ENCODE data around the gene NAGLU.
"Not testable (repeated sequence)": the region's sequence is repeated elsewhere in the genome, so short reads cannot be mapped to it uniquely, and the experiment has no call there.

Gene NAGLU

DNA sequence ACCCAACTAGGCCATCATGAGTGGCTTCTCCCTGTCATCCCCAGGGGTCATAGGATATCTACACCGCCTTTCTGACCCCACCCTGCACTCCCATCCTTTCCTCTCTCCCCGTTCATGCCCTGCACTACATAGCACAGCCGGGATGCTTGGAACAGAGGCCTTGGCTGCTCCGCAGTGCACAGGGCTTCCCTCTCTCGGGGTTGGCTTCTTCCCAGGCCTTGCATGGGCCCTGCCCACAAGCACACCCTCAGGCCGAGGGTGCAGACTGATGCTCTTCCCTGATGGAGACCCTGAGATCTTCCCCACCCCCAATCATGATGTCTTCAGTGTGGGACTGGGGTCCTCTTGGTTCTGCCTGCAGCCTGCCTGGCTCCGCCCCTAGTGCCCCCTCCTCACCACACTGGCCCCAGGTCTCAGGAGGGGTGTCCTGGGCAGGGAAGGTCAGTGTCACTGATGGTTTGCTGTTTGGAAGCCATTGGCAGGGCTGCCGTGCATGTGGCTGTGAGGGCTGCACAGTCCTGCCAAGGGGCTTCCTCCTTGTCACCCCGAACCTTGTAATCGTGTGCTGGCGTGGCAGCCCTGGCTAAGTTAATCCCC, 14.3 kb upstream of the NAGLU start:
- DNase-seq, result no peak

DNA sequence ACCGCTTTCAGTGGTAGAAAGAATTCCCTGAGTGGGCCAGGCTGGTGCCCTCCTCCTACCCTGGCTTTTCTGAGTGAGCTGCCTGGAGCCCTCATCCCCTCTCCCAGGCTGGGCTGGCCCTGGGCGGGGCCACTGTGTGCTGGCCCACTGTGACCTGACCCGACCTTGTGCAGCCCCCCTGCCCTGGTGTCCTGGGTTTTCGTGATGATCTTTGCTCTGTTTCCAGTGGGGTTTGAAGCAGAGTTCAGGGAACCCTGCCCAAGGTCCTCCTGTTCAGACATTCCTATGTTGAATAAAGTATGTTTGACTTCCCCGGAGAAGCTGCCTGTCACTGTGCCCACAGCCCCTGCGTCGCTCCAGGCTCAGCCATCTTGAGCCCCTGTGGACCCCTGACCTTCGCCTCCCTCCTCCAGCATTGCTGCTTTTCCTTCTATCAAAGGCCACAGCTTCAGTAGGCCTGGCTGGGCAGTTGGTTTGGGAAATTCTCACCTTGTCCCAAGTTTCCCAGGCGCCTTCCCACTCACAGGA, 13.7 kb upstream of the NAGLU start:
- no peak for DNase-seq

DNA sequence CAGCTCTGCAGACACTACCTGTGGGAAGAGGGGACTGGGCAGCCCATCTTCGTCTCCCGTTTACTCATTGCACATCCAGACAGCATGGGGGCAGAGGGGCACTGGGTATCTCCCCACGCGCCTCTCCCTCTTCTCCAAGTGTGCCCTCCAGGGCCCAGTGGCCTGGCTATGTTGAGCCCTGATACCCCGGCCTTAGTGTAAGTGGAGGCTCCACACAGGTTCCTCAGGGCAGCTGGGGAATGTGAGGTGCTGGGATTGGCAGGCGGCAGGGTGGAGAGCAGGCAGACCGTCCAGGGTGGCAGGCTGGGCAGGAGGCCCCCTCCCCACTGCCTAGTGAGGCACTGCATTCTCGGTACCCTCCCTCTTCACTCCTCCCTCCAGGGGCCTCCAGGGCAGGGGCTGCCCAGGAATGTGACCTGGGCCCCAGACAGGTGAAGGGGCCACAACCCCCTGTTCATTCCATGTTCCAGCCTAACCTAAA, 13.2 kb upstream of the NAGLU start:
- no peak for DNase-seq

DNA sequence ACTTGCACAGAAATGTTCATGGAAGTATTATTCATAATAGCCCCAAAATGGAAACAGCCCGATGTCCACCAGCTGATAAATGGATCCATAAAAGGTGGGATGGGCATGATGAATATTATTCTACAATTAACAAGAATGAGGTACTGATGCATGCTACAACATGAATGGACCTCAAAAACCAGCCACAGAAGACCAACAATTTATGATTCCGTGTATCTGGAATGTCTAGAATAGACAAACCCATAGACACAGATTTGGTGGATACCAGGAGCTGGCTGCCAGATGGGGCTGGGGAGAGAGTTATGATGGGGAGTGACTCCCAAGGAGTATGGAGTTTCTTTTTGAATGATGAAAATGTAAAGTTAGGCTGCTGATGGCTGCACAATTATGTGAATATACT, 10.8 kb upstream of the NAGLU start:
- DNase-seq, result no peak

DNA sequence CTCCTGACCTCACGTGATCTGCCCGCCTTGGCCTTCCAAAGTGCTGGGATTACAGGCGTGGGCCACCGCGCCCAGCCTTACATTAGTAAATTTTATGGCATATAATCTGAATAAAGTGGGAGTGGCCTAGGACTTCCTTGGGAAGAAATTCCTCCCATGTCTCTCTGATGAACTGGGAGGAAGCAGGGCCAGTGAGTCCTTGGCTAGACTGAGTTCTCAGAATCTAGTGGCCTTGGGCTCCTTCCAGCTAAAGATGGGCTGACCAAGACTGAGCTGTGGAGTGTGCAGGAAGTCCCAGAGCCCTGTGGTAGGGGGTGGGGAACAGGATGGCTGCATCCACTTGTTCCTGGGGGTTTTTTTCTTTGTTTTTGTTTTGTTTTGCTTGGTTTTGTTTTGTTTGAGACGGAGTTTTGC, 10.0 kb upstream of the NAGLU start:
- no peak for DNase-seq

DNA sequence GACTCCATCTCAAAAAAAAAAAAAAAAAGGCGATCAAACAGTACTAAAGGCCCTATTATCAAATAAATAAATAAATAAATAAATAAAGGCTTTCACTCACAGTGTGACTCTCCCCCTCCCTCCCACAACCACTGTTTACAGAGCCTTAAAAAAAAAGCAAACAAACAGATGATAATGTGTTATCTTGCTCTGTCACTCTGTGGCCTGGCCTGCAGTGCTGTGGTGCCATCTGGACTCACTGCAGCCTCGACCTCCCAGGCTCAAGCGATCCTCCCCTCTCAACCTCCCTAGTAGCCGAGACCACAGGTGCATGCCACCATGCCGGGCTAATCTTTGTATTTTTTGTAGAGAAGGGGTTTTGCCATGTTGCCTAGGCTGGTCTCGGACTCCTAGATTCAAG, 8.1 kb upstream of the NAGLU start:
- no peak for DNase-seq

DNA sequence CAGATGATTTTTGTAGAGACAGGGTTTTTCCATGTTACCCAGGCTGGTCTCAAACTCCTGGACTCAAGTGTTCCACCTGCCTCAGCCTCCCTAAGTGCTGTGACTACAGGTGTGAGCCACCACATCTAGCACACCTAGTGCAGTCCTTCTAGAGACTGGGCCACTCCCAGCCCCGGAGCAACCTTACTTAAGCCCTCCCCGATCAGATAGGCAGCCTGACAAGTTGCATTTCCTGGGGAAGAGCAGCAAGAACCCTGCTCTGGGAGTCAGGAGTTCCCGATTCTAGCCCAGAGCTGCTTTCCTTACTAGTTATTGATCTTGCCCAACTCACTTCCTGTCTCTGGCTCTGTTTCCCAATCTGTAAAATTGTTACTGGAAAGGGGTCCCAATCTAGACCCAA, 7.0 kb upstream of the NAGLU start:
- no peak for DNase-seq

DNA sequence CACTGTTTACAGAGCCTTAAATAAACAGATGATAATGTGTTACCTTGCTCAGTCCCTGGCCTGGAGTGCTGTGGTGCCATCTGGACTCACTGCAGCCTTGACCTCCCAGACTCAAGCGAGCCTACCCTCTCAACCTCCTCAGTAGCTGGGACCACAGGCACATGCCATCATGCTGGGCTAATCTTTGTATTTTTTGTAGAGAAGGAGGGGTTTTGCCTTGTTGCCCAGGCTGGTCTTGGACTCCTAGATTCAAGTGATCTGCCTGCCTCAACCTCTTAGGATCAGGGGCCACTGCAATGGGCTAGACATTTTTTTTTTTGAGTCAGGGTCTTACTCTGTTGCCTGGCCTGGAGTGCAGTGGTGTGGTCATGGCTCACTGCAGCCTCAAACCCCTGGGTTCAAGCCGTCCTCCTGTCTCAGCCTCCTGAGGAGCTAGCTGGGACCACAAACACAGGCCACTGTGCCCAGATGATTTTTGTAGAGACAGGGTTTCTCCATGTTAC, 5.0 kb upstream of the NAGLU start:
- no peak for DNase-seq

DNA sequence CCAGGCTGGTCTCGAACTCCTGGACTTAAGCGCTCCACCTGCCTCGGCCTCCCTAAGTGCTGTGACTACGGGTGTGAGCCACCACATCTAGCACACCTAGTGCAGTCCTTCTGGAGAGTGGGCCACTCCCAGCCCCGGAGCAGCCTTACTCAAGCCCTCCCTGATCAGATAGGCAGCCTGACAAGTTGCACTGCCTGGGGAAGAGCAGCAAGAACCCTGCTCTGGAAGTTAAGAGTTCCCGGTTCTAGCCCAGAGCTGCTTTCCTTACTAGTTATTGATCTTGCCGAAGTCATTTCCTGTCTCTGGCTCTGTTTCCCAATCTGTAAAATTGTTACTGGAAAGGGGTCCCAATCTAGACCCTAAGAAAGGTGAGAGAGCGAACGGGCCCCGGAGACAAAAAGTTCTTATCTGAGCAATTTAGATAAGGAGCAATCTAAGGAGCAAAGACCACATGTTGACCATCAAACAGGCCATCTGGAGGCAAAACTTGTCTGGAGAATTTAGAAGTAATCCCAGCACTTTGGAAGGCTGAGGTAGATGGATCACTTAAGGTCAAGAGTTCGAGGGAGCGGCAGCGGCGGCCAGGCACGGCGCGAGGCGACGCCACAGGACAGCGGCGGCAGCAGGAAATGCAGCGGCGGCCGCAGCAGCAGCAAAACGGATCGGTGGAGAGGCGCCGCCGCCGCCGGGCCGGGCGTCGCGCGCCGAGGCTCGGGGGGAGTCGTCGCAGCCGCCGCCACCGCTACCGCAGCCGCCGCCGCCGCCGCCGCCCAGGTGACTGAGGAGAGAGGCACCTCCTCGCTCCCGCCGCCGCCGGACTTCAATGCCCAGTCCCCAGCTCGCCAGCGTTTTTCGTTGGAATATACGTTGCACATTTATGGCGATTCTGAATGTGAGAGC, 4.3 kb upstream of the NAGLU start:
- peak; percentile 57 for DNase-seq

DNA sequence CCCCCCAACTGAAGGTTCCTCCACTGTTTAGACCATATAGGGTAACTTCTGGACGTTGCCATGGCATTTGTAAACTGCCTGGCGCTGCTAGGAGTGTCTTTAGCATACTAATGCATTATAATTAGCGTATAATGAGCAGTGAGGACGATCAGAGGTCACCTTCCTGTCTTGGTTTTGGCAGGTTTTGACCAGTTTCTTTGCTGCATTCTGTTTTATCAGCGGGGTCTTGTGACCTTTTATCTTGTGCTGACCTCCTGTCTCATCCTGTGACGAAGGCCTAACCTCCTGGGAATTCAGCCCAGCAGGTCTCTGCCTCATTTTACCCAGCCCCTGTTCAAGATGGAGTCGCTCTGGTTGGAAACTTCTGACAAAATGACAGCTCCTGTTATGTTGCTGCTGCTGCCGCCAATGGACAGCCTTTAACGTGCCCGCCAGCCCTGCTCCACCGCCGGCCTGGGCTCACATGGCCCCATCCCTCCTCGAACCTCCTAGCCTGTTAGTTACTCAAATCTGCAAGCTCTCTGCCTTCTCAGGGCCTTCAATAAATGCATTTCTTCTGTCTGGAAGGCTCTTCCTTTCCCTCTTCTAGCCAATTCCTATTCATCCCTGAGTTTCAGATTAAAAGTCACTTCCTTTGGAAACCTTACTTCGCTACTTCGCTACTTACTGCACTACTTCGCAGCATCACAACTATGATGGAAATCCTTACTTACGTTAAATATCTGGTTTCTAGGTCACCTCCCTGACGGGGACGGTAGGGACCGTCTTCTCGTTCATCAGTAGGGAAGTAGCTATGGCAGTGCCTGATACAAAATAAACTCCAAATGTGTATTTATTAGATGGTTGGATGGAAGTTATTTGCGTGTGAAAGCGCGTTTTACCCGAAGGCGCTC, 640 bp upstream of the NAGLU start:
- no peak for DNase-seq

DNA sequence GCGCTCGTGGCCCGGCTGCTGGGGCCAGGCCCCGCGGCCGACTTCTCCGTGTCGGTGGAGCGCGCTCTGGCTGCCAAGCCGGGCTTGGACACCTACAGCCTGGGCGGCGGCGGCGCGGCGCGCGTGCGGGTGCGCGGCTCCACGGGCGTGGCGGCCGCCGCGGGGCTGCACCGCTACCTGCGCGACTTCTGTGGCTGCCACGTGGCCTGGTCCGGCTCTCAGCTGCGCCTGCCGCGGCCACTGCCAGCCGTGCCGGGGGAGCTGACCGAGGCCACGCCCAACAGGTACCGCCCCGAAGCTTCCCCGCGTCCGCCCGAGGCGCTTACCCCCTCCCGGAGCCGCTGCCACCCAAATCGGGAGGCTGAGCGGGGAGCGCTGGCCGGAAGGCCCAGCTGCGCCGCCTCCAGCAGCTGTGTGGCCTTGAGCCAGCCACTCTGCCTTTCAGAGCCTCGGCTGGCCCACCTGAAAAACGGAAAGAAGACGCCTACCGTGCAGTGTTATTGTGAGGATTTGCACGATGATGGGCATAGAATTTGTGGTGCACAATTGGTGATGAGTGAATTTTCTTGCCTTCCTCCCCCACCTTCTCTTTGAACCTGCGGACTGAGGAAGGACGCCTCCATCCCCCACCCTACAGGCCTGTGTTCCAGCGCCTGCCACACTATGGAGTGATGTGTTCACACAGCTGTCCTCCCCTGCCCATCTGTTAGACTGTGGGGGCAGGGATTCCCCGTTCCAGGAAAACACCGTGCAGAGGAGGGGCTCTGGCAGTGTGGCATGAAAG, 523 bp downstream of the NAGLU start:
- DNase-seq, result peak; percentile 67

DNA sequence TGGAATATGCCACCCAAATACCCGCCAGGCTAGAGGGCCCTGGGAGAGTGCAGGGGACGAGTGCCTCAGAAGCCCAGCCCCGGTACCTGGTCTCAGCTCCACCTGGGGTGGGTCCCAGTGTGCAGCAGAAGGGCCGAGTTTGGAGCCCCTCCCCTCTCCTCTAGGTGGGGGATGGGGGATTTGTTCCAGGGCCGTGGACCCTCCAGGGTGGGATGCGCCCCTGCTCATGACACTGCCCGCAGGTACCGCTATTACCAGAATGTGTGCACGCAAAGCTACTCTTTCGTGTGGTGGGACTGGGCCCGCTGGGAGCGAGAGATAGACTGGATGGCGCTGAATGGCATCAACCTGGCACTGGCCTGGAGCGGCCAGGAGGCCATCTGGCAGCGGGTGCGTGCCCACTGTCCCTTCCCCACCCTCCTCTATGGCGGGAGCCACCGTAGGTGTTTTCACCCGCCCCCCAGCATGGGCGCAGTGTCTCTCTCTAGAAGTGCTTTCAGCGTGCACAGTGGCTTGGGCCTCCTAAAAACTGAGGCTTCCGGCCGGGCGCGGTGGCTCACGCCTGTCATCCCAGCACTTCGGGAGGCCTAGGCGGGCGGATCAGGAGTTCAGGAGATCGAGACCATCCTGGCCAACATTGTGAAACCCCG, 1.2 kb downstream of the NAGLU start:
- DNase-seq, result no peak

DNA sequence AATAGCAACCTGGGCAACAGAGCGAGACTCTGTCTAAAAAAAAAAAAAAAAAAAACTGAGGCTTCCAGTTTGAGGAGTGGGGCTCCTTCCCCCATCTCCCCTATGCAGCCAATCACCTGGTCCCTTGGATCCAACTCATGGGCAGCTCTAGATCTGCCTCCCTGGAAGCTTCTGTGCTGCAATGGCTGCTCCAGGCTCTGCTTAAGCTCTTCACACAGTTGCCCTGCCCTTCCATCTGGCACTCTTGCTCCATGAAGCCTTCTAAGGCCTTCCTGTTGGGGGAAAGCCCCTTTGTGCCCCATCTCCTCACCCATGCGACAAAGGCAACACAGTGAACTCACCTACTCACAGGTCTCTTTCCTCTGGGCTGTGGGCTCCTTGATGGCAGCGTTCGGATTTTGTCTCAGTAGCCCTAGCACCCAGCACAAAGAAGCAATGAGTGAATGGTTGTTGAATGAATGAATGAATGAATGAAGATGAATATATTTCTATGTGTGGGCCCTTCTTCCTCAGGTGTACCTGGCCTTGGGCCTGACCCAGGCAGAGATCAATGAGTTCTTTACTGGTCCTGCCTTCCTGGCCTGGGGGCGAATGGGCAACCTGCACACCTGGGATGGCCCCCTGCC, 1.9 kb downstream of the NAGLU start:
- no peak for DNase-seq

DNA sequence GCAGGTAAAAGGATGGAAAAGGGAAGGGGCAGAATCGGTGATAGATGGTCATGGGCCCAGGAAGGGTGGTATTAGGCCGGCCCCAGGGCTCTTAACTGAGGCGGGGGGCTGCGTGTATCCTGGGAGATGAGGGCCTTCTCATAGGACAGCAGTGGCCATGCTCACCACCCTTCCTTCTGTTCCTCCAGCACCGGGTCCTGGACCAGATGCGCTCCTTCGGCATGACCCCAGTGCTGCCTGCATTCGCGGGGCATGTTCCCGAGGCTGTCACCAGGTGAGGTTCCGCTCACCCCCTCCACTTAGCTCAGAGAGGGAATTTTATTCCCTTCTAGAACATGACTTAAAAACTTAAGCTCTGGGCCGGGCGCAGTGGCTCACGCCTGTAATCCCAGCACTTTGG, 2.4 kb downstream of the NAGLU start:
- DNase-seq, result no peak

DNA sequence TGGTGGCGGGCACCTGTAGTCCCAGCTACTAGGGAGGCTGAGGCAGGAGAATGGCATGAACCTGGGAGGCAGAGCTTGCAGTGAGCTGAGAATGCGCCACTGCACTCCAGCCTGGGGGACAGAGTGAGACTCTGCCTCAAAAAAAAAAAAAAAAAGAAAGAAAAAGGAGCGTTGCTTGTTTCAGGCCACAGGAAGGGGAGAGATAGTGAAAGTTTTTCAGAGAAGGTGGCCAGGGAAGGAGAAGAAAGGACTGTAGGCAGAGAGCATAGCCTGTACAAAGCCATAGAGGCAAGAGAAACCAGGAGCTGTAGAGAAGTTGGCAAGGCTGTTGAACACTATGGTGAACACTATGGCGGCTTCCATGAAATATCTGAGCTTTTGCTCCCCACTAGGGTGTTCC, 4.5 kb downstream of the NAGLU start:
- not testable (repeated sequence) for DNase-seq

DNA sequence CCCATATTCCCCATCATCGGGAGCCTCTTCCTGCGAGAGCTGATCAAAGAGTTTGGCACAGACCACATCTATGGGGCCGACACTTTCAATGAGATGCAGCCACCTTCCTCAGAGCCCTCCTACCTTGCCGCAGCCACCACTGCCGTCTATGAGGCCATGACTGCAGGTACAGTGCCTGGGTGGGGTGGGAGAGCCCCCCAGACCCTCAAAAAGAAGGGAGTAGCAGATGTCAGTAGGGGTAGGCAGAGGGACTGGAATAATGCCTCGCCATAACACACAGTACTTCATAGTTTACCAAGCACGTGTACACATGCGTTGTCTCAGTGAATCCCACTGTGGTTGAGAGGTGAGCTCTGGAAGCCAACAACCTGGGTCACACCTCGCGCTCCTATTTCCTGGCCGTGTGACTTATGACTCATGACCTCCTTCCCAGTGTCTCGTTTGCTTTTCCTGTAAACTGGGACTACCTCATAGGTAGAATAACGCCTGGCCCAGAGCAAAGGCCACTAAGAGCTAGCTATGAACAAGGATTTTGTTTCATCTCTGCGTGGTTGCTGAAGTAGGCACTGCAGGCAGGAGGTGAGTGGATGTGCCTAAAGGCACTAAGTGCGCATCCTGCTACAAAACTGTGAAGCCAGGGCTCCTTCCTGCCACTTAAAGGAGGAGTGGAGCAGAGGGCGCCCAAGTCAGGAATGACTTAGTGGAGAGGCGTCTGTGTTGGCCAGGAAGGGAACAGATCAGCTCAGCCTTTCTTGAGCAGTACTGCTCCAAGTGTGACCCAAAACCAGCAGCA, 5.2 kb downstream of the NAGLU start:
- DNase-seq, result no peak

DNA sequence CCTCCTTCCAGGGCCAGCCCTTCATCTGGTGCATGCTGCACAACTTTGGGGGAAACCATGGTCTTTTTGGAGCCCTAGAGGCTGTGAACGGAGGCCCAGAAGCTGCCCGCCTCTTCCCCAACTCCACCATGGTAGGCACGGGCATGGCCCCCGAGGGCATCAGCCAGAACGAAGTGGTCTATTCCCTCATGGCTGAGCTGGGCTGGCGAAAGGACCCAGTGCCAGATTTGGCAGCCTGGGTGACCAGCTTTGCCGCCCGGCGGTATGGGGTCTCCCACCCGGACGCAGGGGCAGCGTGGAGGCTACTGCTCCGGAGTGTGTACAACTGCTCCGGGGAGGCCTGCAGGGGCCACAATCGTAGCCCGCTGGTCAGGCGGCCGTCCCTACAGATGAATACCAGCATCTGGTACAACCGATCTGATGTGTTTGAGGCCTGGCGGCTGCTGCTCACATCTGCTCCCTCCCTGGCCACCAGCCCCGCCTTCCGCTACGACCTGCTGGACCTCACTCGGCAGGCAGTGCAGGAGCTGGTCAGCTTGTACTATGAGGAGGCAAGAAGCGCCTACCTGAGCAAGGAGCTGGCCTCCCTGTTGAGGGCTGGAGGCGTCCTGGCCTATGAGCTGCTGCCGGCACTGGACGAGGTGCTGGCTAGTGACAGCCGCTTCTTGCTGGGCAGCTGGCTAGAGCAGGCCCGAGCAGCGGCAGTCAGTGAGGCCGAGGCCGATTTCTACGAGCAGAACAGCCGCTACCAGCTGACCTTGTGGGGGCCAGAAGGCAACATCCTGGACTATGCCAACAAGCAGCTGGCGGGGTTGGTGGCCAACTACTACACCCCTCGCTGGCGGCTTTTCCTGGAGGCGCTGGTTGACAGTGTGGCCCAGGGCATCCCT, 7.4 kb downstream of the NAGLU start:
- DNase-seq, result no peak

DNA sequence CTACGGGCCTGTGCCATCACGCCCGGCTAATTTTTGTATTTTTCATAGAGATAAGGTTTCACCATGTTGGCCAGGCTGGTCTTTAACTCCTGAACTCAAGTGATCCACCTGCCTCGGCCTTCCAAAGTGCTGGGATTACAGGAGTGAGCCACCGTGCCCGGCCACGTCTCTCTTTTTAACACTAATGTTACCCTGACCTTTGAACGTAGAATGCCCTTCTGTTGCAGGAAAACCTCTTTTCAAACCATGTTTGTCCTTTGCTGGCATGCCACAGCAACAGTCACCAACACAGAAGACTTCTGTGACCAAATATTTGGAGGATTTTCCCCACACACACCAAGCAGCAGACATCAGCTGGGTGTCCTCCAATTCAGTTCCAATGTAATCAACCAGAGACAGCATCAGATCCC, 8.8 kb downstream of the NAGLU start:
- DNase-seq, result no peak

Measured in CD4-positive, alpha-beta T cell treated with Interleukin-17A for 1 hour (primary cell).